Keratinocyte (primary cell): ENCODE data around the gene SLC26A8. TPM values are rescaled to one million over a fixed set of nuclear protein-coding genes. Genes with fewer than 3 reads are reported as not detected.

Experiments
- DNase-seq: peaks from one replicate; pipeline ENCODE4 v3.0.0-alpha.2; 2011; ENCODE audit warnings: low read depth, missing footprints, low spot score
- FAIRE-seq: peaks from 2 replicates; lab custom pipeline; 2011; peaks lifted over from hg19 to GRCh38; lab: Jason Lieb, UNC
- H2AFZ ChIP-seq: 2 replicates; pipeline ENCODE4 v1.6.0; 2012; ENCODE audit warnings: low read length, control low read depth, inconsistent platforms; ENCODE audit not compliant: control insufficient read depth
- H3K27ac ChIP-seq: 2 replicates; pipeline ENCODE4 v1.5.1; 2011; ENCODE audit warnings: low read length; ENCODE audit not compliant: control insufficient read depth, insufficient read depth
- H3K27me3 ChIP-seq: 3 replicates; pipeline ENCODE4 v1.6.0; 2011; ENCODE audit warnings: low read length; ENCODE audit not compliant: control insufficient read depth, insufficient read depth; ENCODE audit errors: extremely low read depth
- H3K36me3 ChIP-seq, 2 experiments: 2 replicates in 1 of 2; 3 replicates in 1 of 2; pipeline ENCODE4 v1.5.1; 2011; ENCODE audit warnings: low read length in 2 of 2, mild to moderate bottlenecking in 1 of 2; ENCODE audit not compliant: control insufficient read depth in 2 of 2, insufficient read depth in 2 of 2; ENCODE audit errors: extremely low read depth in 1 of 2
- H3K4me1 ChIP-seq: 3 replicates; pipeline ENCODE4 v1.5.1; 2011; ENCODE audit warnings: low read length; ENCODE audit not compliant: control insufficient read depth, insufficient read depth; ENCODE audit errors: extremely low read depth
- H3K4me2 ChIP-seq: 3 replicates; pipeline ENCODE4 v1.6.0; 2011; ENCODE audit warnings: low read depth, low read length; ENCODE audit not compliant: control insufficient read depth, insufficient read depth; ENCODE audit errors: extremely low read depth
- H3K4me3 ChIP-seq, 3 experiments: fragments of 200-600 bp in 1 of 3; sonication (generic) in 1 of 3; 2 replicates in 2 of 3; 3 replicates in 1 of 3; pipeline ENCODE4 v1.5.1; 2011 to 2016; ENCODE audit warnings: low read length in 3 of 3, mild to moderate bottlenecking in 3 of 3, control low read depth in 2 of 3, inconsistent platforms in 1 of 3, low read depth in 1 of 3, mixed read lengths in 1 of 3, mixed run types in 1 of 3, moderate library complexity in 1 of 3; ENCODE audit not compliant: control insufficient read depth in 2 of 3, insufficient read depth in 2 of 3; ENCODE audit errors: extremely low read depth in 1 of 3
- H3K79me2 ChIP-seq: 2 replicates; pipeline ENCODE4 v1.6.0; 2012; ENCODE audit warnings: low read length; ENCODE audit not compliant: control insufficient read depth, insufficient read depth
- H3K9ac ChIP-seq: 3 replicates; pipeline ENCODE4 v1.6.0; 2011; ENCODE audit warnings: low read length; ENCODE audit not compliant: control insufficient read depth, insufficient read depth; ENCODE audit errors: extremely low read depth
- H3K9me1 ChIP-seq: 3 replicates; pipeline ENCODE4 v1.6.0; 2011; ENCODE audit warnings: low read length; ENCODE audit not compliant: control insufficient read depth, insufficient read depth; ENCODE audit errors: extremely low read depth
- H3K9me3 ChIP-seq: 2 replicates; pipeline ENCODE4 v1.5.1; 2012; ENCODE audit warnings: low read depth, low read length; ENCODE audit not compliant: control insufficient read depth
- H4K20me1 ChIP-seq: 3 replicates; pipeline ENCODE4 v1.6.0; 2011; ENCODE audit warnings: low read length; ENCODE audit not compliant: control insufficient read depth, insufficient read depth; ENCODE audit errors: extremely low read depth
- CTCF ChIP-seq, 3 experiments: IDR thresholded peaks in 1 of 3; conservative IDR thresholded peaks in 1 of 3; optimal IDR thresholded peaks in 1 of 3; 2 replicates in 2 of 3; 3 replicates in 1 of 3; pipeline versions ENCODE3 to v1.5.1; 2011; ENCODE audit warnings: low read length in 3 of 3, mild to moderate bottlenecking in 3 of 3, moderate library complexity in 2 of 3, control low read depth in 1 of 3, inconsistent platforms in 1 of 3; ENCODE audit not compliant: insufficient read depth in 2 of 3; ENCODE audit errors: extremely low read depth in 1 of 3
- EZH2 ChIP-seq: IDR thresholded peaks from one replicate; pipeline ENCODE4 v1.6.1; 2012; ENCODE audit warnings: inconsistent platforms, mild to moderate bottlenecking, low read length, moderate library complexity
- dilution Hi-C: fragments of 300-500 bp; cut with MboI; formaldehyde crosslinking; loops from one replicate; pipeline ENCODE4 v1.7.0; 2020; ENCODE audit warnings: low sequenced_read_pairs; ENCODE audit not compliant: extremely low pct_ligation_motif_present
- polyA plus RNA-seq, 5 experiments: library from polyadenylated mRNA; depleted of rRNA in 3 of 5; stranded (reverse) in 3 of 5; stranded (forward) in 1 of 5; unstranded in 1 of 5; fragments of >200 nt; gene quantifications; 1 replicate in 1 of 5; 2 replicates in 3 of 5; 3 replicates in 1 of 5; pipeline versions ENCODE4 v1.2.1 to v1.2.3, GENCODE V29; 2011 to 2012; ENCODE audit warnings: missing spikeins in 2 of 5, low read depth in 1 of 5, low replicate concordance in 1 of 5

Gene SLC26A8
- polyA plus RNA-seq, 1 donor (not counting 4 experiments of a cell fraction or from before 2014, with no cell fraction given) = 0.18 TPM

GRCh38 chr6:35931120-35931561 lies 93.3 kb downstream of the SLC26A8 start:
- H3K27ac ChIP-seq = no peak overlapping the region
- DNase-seq (no peak), FAIRE-seq (no peak)
- no peaks in the 10 kb centered on the region for H3K27me3 ChIP-seq
- dilution Hi-C loops = no loop called here
- no peak for TF ChIP-seq EZH2
- no peak for TF ChIP-seq CTCF (optimal IDR thresholded peaks at IDR 0.05 in 1 of 3, IDR thresholded peaks at IDR 0.05 in 1 of 3, conservative IDR thresholded peaks at IDR 0.05 in 1 of 3; ENCODE audit: extremely low read depth in 1 of 3, insufficient read depth in 2 of 3, low read length in 3 of 3)
- no peak overlapping the region for H2AFZ ChIP-seq
- no peaks in the 10 kb centered on the region for H3K9me3 ChIP-seq
- H3K4me1 ChIP-seq = no peaks in the 10 kb centered on the region
- no peak overlapping the region for H3K9ac ChIP-seq
- H3K4me2 ChIP-seq = no peak overlapping the region
- no peaks in the 10 kb centered on the region for H3K9me1 ChIP-seq
- H3K4me3 ChIP-seq = no peak overlapping the region
- no peaks in the 10 kb centered on the region for H3K79me2 ChIP-seq
- no peaks in the 10 kb centered on the region for H4K20me1 ChIP-seq
- no peaks in the 10 kb centered on the region for H3K36me3 ChIP-seq

DNA sequence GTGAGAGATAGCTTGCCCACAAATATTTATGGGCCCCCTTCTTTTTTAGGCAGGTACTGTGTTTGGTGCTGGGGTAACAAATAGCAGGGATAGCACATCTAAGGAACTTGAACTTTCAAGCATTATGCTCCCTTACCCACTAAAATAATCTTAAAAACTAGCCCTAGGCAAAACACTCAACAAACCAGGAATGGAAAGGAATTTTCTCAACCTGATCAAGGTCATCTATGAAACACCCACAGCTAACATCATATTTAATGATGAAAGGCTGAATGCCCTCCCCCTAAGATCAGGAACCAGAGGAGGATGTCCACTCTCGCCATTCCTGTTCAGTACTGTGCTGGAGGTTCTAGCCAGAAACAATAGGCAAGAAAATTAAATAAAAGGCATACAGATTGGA lies 94.8 kb downstream of the SLC26A8 start:
- FAIRE-seq = no peak
- Histone ChIP-seq H3K9me3 (no peaks in the 10 kb centered on the region), H4K20me1 (no peaks in the 10 kb centered on the region), H3K9ac (no peak overlapping the region), H3K4me2 (no peak overlapping the region), H3K27me3 (no peaks in the 10 kb centered on the region), H3K4me3 (no peak overlapping the region), H3K27ac (no peak overlapping the region), H2AFZ (no peak overlapping the region), H3K4me1 (no peaks in the 10 kb centered on the region), H3K9me1 (no peaks in the 10 kb centered on the region), H3K36me3 (no peaks in the 10 kb centered on the region), H3K79me2 (no peaks in the 10 kb centered on the region)
- dilution Hi-C loops = no loop called here
- TF ChIP-seq EZH2 (no peak), CTCF (optimal IDR thresholded peaks at IDR 0.05 in 1 of 3, IDR thresholded peaks at IDR 0.05 in 1 of 3, conservative IDR thresholded peaks at IDR 0.05 in 1 of 3; ENCODE audit: extremely low read depth in 1 of 3, insufficient read depth in 2 of 3, low read length in 3 of 3) (no peak)
- no peak for DNase-seq
